CD14-positive monocyte (primary cell): ENCODE measurements around the gene TMEM88. TPM values are rescaled to one million over a fixed set of nuclear protein-coding genes. Genes with fewer than 3 reads are reported as not detected.
A peak's percentile ranks its signal among the peaks of the same experiment; 100 is the strongest.

ENCODE experiments used
- DNase-seq, 3 donors: peaks; one replicate each; pipeline ENCODE4 v3.0.0-alpha.2; 2011 to 2022
- H2AFZ ChIP-seq: 2 replicates; pipeline ENCODE4 v1.6.0; 2012; ENCODE audit warnings: mild to moderate bottlenecking, low read depth, low read length, inconsistent platforms; ENCODE audit not compliant: insufficient read depth, poor library complexity, severe bottlenecking
- H3K27ac ChIP-seq, 2 donors: 1 replicate in 1 of 2; 2 replicates in 1 of 2; pipeline ENCODE4 v1.5.1; 2012 to 2013; ENCODE audit warnings: low read length in 2 of 2, control low read depth in 1 of 2, inconsistent platforms in 1 of 2, low read depth in 1 of 2, mild to moderate bottlenecking in 1 of 2
- H3K27me3 ChIP-seq, 2 donors: one replicate each; pipeline versions ENCODE4 v1.6.0 to v1.6.1; 2011 to 2013; ENCODE audit warnings: low read length in 2 of 2; ENCODE audit not compliant: control insufficient read depth in 2 of 2, insufficient read depth in 2 of 2
- H3K36me3 ChIP-seq, 2 donors: replicated peaks in 1 of 2; 1 replicate in 1 of 2; 2 replicates in 1 of 2; pipeline versions ENCODE4 v1.5.1 to v1.6.1; 2012 to 2013; ENCODE audit warnings: low read length in 2 of 2, control low read depth in 1 of 2, inconsistent platforms in 1 of 2, mild to moderate bottlenecking in 1 of 2; ENCODE audit not compliant: insufficient read depth in 2 of 2, control insufficient read depth in 1 of 2
- H3K4me1 ChIP-seq, 2 donors: 1 replicate in 1 of 2; 2 replicates in 1 of 2; pipeline versions ENCODE4 v1.5.1 to v1.6.1; 2012 to 2013; ENCODE audit warnings: low read length in 2 of 2, control low read depth in 1 of 2, inconsistent platforms in 1 of 2, mild to moderate bottlenecking in 1 of 2, moderate library complexity in 1 of 2; ENCODE audit not compliant: insufficient read depth in 2 of 2, control insufficient read depth in 1 of 2
- H3K4me2 ChIP-seq: replicated peaks from 2 replicates; pipeline ENCODE3; 2012; ENCODE audit warnings: low read length, moderate library complexity, mild to moderate bottlenecking; ENCODE audit not compliant: poor library complexity, severe bottlenecking; ENCODE audit errors: extremely low read depth
- H3K4me3 ChIP-seq, 3 experiments: fragments of 200-600 bp in 1 of 3; sonication (generic) in 1 of 3; replicated peaks in 1 of 3; 1 replicate in 2 of 3; 2 replicates in 1 of 3; pipeline ENCODE4 v1.5.1; 2011 to 2013; ENCODE audit warnings: low read length in 3 of 3, mild to moderate bottlenecking in 3 of 3, control low read depth in 2 of 3, low read depth in 2 of 3, inconsistent platforms in 1 of 3, moderate library complexity in 1 of 3
- H3K79me2 ChIP-seq: 2 replicates; pipeline ENCODE4 v1.6.0; 2012; ENCODE audit warnings: mild to moderate bottlenecking, control low read depth, inconsistent platforms, low read length, moderate library complexity; ENCODE audit not compliant: insufficient read depth
- H3K9ac ChIP-seq: 2 replicates; pipeline ENCODE4 v1.6.0; 2017; ENCODE audit warnings: low read length, mild to moderate bottlenecking; ENCODE audit not compliant: insufficient read depth, poor library complexity, severe bottlenecking
- H3K9me3 ChIP-seq, 2 donors: replicated peaks in 1 of 2; 1 replicate in 1 of 2; 2 replicates in 1 of 2; pipeline versions ENCODE4 v1.5.1 to v1.6.1; 2012 to 2013; ENCODE audit warnings: low read length in 2 of 2, control low read depth in 1 of 2; ENCODE audit not compliant: control insufficient read depth in 1 of 2, insufficient read depth in 1 of 2
- H4K20me1 ChIP-seq: 2 replicates; pipeline ENCODE4 v1.6.0; 2012; ENCODE audit warnings: mild to moderate bottlenecking, low read length, control low read depth, moderate library complexity; ENCODE audit not compliant: insufficient read depth
- H3K27ac Mint-ChIP-seq, 7 donors: one replicate each; pipeline ENCODE4 v1.8.0; 2020; ENCODE audit warnings: mild to moderate bottlenecking in 7 of 7, mixed read lengths in 7 of 7, moderate library complexity in 6 of 7, inconsistent platforms in 2 of 7
- H3K27me3 Mint-ChIP-seq, 3 donors: one replicate each; pipeline ENCODE4 v1.8.0; 2021 to 2022; ENCODE audit warnings: low read depth in 3 of 3, mild to moderate bottlenecking in 3 of 3, mixed read lengths in 3 of 3, moderate library complexity in 3 of 3, inconsistent platforms in 1 of 3
- H3K36me3 Mint-ChIP-seq, 2 donors: one replicate each; pipeline ENCODE4 v1.8.0; 2020; ENCODE audit warnings: mixed read lengths in 2 of 2, inconsistent platforms in 1 of 2, mild to moderate bottlenecking in 1 of 2
- H3K4me1 Mint-ChIP-seq: one replicate; pipeline ENCODE4 v1.8.0; 2020; ENCODE audit warnings: mild to moderate bottlenecking, mixed read lengths
- H3K4me3 Mint-ChIP-seq, 2 donors: one replicate each; pipeline ENCODE4 v1.8.0; 2020; ENCODE audit warnings: mild to moderate bottlenecking in 2 of 2, mixed read lengths in 2 of 2, moderate library complexity in 1 of 2
- H3K9me3 Mint-ChIP-seq, 7 donors: one replicate each; pipeline ENCODE4 v1.8.0; 2020 to 2022; ENCODE audit warnings: mixed read lengths in 7 of 7, mild to moderate bottlenecking in 6 of 7, moderate library complexity in 6 of 7, inconsistent platforms in 2 of 7
- CTCF ChIP-seq: fragments of 200-600 bp; IDR thresholded peaks from one replicate; pipeline ENCODE4 v1.8.0; 2022; ENCODE audit warnings: antibody characterized with exemption, mild to moderate bottlenecking
- WGBS: methylation state at CpG from one replicate; pipeline ENCODE4 v1.1.5; 2013; ENCODE audit warnings: missing lambda C conversion rate; ENCODE audit not compliant: insufficient coverage; 5-methylcytosine and 5-hydroxymethylcytosine counted together
- intact Hi-C, 2 donors: fragments of 100-400 bp; cut with micrococcal nuclease; formaldehyde crosslinking; loops; one replicate each; pipeline versions ENCODE4 v1.15.0 to v1.15.1; 2023
- polyA plus RNA-seq, 3 donors: library from polyadenylated mRNA; depleted of rRNA in 1 of 3; unstranded in 2 of 3; stranded (reverse) in 1 of 3; fragments of 300-500 nt in 2 of 3; fragments of >200 nt in 1 of 3; fragmentation: Illumina TruSeq in 2 of 3; gene quantifications; 1 replicate in 2 of 3; 2 replicates in 1 of 3; pipeline ENCODE4 v1.2.3, GENCODE V29; 2012 to 2021

The TMEM88 gene
- polyA plus RNA-seq, 3 donors = 10.2 TPM; not detected in 2

- H3K4me3 ChIP-seq = peak overlapping the region; percentile 66 to 92 (median 79)
- intact Hi-C loops = no loop called here
- peak overlapping the region; percentile 100 for H3K9ac ChIP-seq
- H3K9me3 ChIP-seq = no peaks in the 10 kb centered on the region
- no peak for TF ChIP-seq CTCF
- peaks cover 65% of the 10 kb centered on the region for H4K20me1 ChIP-seq
- H2AFZ ChIP-seq = no peak overlapping the region
- no peaks in the 10 kb centered on the region for H3K27me3 ChIP-seq
- H3K36me3 ChIP-seq = peaks cover 51 to 53% of the 10 kb centered on the region in 2 donors
- peak overlapping the region; percentile 98 to 100 for H3K27ac ChIP-seq
- 94% methylated on average over 14 of the region's 15 CpGs for WGBS
- H3K4me1 ChIP-seq = peaks cover 21 to 23% of the 10 kb centered on the region in 2 donors
- Mint-ChIP-seq H3K4me3 (peak overlapping the region; percentile 93 to 98), H3K27ac (peak overlapping the region; percentile 97 to 100 (median 100)), H3K36me3 (peaks cover 41 to 67% of the 10 kb centered on the region in 2 donors), H3K4me1 (peaks cover 17% of the 10 kb centered on the region), H3K27me3 (peaks cover 0 to 14% (median 4%) of the 10 kb centered on the region in 3 donors), H3K9me3 (peaks cover 0 to 5% (median 0%) of the 10 kb centered on the region in 7 donors)
- peak overlapping the region; percentile 78 for H3K4me2 ChIP-seq
- DNase-seq = peak in 1 of 3 donors; percentile 12
- H3K79me2 ChIP-seq = peaks cover 52% of the 10 kb centered on the region
Measured at GRCh38 chr17:7845359-7846062, 9.4 kb upstream of the TMEM88 start.

DNA sequence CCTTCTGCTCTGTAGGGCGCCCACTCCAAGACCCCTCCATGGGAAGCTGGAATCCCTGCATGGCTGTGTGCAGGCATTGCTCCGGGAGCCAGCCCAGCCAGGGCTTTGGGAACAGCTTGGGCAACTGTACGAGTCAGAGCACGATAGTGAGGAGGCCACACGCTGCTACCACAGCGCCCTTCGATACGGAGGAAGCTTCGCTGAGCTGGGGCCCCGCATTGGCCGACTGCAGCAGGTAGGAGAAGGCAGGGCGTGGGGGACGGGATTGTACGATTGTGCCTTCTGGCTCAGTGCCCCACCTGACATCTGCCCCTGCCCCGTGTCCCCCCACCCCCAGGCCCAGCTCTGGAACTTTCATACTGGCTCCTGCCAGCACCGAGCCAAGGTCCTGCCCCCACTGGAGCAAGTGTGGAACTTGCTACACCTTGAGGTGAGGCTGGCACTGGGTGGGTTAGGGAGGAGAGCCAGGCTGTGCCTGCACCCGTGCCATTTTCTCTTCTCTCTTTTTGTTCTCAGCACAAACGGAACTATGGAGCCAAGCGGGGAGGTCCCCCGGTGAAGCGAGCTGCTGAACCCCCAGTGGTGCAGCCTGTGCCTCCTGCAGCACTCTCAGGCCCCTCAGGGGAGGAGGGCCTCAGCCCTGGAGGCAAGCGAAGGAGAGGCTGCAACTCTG lies 8.7 kb upstream of the TMEM88 start:
- Histone ChIP-seq H2AFZ (no peak overlapping the region), H3K27me3 (no peaks in the 10 kb centered on the region), H3K27ac (no peak overlapping the region), H3K36me3 (peaks cover 57 to 58% of the 10 kb centered on the region in 2 donors), H3K4me1 (peaks cover 16 to 19% of the 10 kb centered on the region in 2 donors), H3K9me3 (no peaks in the 10 kb centered on the region), H3K9ac (no peak overlapping the region), H3K4me3 (no peak overlapping the region), H3K4me2 (no peak overlapping the region), H4K20me1 (peaks cover 72% of the 10 kb centered on the region), H3K79me2 (peaks cover 48% of the 10 kb centered on the region)
- intact Hi-C loops = no loop called here
- Mint-ChIP-seq H3K4me3 (peak overlapping the region in 1 of 2 donors; percentile 34), H3K27me3 (peaks cover 0 to 14% (median 3%) of the 10 kb centered on the region in 3 donors), H3K9me3 (peaks cover 0 to 5% (median 0%) of the 10 kb centered on the region in 7 donors), H3K4me1 (peaks cover 15% of the 10 kb centered on the region), H3K27ac (peak overlapping the region in 4 of 7 donors; percentile 36 to 100 (median 78)), H3K36me3 (peaks cover 42 to 67% of the 10 kb centered on the region in 2 donors)
- no peak for TF ChIP-seq CTCF
- DNase-seq = no peak
- WGBS = 97% methylated on average over 13 of the region's 22 CpGs
